Activated CD4-positive, alpha-beta T cell treated with anti-CD3 and anti-CD28 coated beads for 36 hours (primary cell): ENCODE measurements around the gene DENND1B. TPM values are rescaled to one million over a fixed set of nuclear protein-coding genes. Genes with fewer than 3 reads are reported as not detected.
"Not testable (repeated sequence)": the region's sequence is repeated elsewhere in the genome, so short reads cannot be mapped to it uniquely, and the experiment has no call there.

Experiments
- ATAC-seq: fragments of 200-7000 bp; cut with Tn5 transposase; one replicate; pipeline ENCODE4 v1.10.0; 2021; ENCODE audit warnings: mild to moderate bottlenecking, moderate library complexity
- CTCF ChIA-PET: fragments of 350-600 bp; sonication (Branson Sonifier 250); formaldehyde crosslinking; loops from one replicate; lab custom pipeline; 2021; ENCODE audit warnings: antibody characterized with exemption; lab: Charles Lee
- POLR2A ChIA-PET: fragments of 350-600 bp; sonication (Branson Sonifier 250); formaldehyde crosslinking; loops from one replicate; lab custom pipeline; 2021; ENCODE audit warnings: antibody characterized with exemption, inconsistent platforms; lab: Charles Lee
- DNase-seq: peaks from one replicate; pipeline ENCODE4 v3.0.0-alpha.2; 2020
- H3K27ac Mint-ChIP-seq: one replicate; pipeline ENCODE4 v1.8.0; 2021; ENCODE audit warnings: mixed read lengths
- H3K27me3 Mint-ChIP-seq: one replicate; pipeline ENCODE4 v1.8.0; 2021; ENCODE audit warnings: mixed read lengths
- H3K36me3 Mint-ChIP-seq: one replicate; pipeline ENCODE4 v1.8.0; 2021; ENCODE audit warnings: low read depth, mixed read lengths
- H3K4me1 Mint-ChIP-seq: one replicate; pipeline ENCODE4 v1.8.0; 2021; ENCODE audit warnings: mixed read lengths
- H3K4me3 Mint-ChIP-seq: one replicate; pipeline ENCODE4 v1.8.0; 2021; ENCODE audit warnings: mild to moderate bottlenecking, moderate library complexity, mixed read lengths
- H3K9me3 Mint-ChIP-seq: one replicate; pipeline ENCODE4 v1.8.0; 2021; ENCODE audit warnings: low read depth, mixed read lengths
- intact Hi-C, 2 experiments: fragments of 100-400 bp; cut with DNase I in 1 of 2; cut with micrococcal nuclease in 1 of 2; formaldehyde crosslinking; loops; one replicate each; pipeline versions ENCODE4 v1.14.2 to v1.15.1; 2022 to 2024; cut with DNase I, micrococcal nuclease
- total RNA-seq, 2 experiments: library from RNA; stranded (reverse); gene quantifications; one replicate each; pipeline ENCODE4 v1.2.3, GENCODE V29; 2021

Gene DENND1B
- total RNA-seq, 2 experiments from 2014 or later: 9.6 to 12.6 TPM

- Mint-ChIP-seq H3K27me3 (no peaks in the 10 kb centered on the region), H3K4me3 (no peak overlapping the region), H3K4me1 (no peaks in the 10 kb centered on the region), H3K9me3 (no peaks in the 10 kb centered on the region), H3K27ac (no peak overlapping the region), H3K36me3 (peaks cover 3% of the 10 kb centered on the region)
- CTCF ChIA-PET: no interaction called here
- intact Hi-C loops: no loop called here
- POLR2A ChIA-PET: no interaction called here
- ATAC-seq: no peak
- no peak for DNase-seq
Measured at GRCh38 chr1:197595304-197595904, 179.9 kb downstream of the DENND1B start.

DNA sequence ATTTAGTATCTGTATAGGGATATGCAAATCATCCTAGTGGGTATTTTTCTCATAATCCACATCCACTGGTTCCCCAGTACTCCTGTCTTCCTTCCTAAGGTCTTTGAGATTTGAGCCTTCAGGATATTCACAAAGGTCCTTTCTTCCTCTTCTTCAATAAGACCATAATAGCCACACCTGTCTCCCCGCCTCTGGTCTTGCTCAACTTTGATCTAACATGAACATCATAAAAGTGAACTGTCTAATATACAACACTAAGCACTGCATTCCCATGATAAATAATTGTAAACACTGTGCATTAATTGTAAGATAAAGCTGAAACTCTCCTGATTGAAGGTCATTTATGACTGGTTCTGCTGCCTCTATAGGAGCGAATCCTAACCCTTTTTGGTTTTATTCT lies 184.6 kb downstream of the DENND1B start:
- CTCF ChIA-PET: no interaction called here
- DNase-seq: no peak
- Mint-ChIP-seq H3K4me3 (no peak overlapping the region), H3K27me3 (no peaks in the 10 kb centered on the region), H3K4me1 (no peaks in the 10 kb centered on the region), H3K36me3 (peaks cover 3% of the 10 kb centered on the region), H3K9me3 (no peaks in the 10 kb centered on the region), H3K27ac (no peak overlapping the region)
- no peak for ATAC-seq
- intact Hi-C loops: no loop called here
- POLR2A ChIA-PET: no interaction called here

DNA sequence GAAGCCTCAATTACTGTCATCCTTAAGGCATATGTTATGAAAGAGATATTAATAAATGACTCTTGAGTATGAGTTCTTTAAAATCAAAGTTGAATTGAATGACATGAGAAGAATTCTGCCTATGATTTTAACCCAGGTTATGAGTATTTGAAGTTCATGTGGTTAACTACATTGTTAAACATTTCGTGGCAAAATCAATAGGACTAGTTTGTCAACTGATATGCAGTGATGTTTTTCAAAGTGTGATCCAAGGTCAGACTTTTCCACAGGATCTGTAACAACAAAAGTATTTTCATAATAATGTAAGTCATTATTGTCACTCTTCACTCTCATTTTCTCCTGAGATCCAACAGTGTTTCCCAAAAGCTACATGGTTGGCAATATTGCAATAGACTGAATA lies 189.5 kb downstream of the DENND1B start:
- Mint-ChIP-seq H3K36me3 (peaks cover 6% of the 10 kb centered on the region), H3K4me3 (no peak overlapping the region), H3K27ac (no peak overlapping the region), H3K9me3 (no peaks in the 10 kb centered on the region), H3K27me3 (no peaks in the 10 kb centered on the region), H3K4me1 (no peaks in the 10 kb centered on the region)
- ATAC-seq (no peak), DNase-seq (no peak)
- POLR2A ChIA-PET: no interaction called here
- intact Hi-C loops: no loop called here
- CTCF ChIA-PET: no interaction called here

- ChIA-PET CTCF (no interaction called here), POLR2A (no interaction called here)
- H3K4me1 Mint-ChIP-seq: no peaks in the 10 kb centered on the region
- intact Hi-C loops: no loop called here
- H3K4me3 Mint-ChIP-seq: no peak overlapping the region
- H3K27ac Mint-ChIP-seq: no peak overlapping the region
- DNase-seq: no peak
- ATAC-seq: no peak
- H3K9me3 Mint-ChIP-seq: peaks cover 7% of the 10 kb centered on the region
- peaks cover 53% of the 10 kb centered on the region for H3K36me3 Mint-ChIP-seq
- H3K27me3 Mint-ChIP-seq: no peaks in the 10 kb centered on the region
Measured at GRCh38 chr1:197577580-197577979, 197.7 kb downstream of the DENND1B start.

GRCh38 chr1:197575531-197575930 lies 199.7 kb downstream of the DENND1B start:
- DNase-seq, CTCF ChIA-PET, POLR2A ChIA-PET, intact Hi-C loops, H3K27ac Mint-ChIP-seq, H3K4me3 Mint-ChIP-seq, ATAC-seq, H3K4me1 Mint-ChIP-seq, H3K27me3 Mint-ChIP-seq, H3K9me3 Mint-ChIP-seq: not testable (repeated sequence)
- H3K36me3 Mint-ChIP-seq: peaks cover 59% of the 10 kb centered on the region

- POLR2A ChIA-PET: interaction anchor here (0.6 kb wide), 1 partner anchor 21 kb away, joined by 7 read pairs; no protein-coding TSS in a partner anchor
- CTCF ChIA-PET: interaction anchor here (1.0 kb wide), 1 partner anchor 344 kb away, joined by 3 read pairs; no protein-coding TSS in a partner anchor
Measured at GRCh38 chr1:197572169-197572568, 203.1 kb downstream of the DENND1B start.

DNA sequence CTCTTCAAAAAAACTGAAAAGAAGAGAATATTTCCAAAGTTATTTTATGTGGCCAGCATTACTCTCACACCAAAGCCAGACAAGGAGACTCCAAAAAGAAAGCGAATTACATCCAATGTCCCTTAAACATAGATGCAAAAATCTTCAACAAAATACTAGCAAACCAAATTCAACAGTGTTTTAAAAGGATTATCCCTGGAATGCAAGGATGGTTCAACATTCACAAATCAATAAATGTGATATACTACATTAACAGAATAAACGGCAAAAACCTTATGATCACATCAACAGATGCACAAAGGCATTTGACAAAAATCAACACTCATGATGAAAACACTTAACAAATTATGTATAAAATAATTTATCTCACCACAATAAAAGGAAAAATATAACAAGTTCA lies 207.8 kb downstream of the DENND1B start:
- peaks cover 50% of the 10 kb centered on the region for H3K36me3 Mint-ChIP-seq
- H3K9me3 Mint-ChIP-seq: peaks cover 17% of the 10 kb centered on the region
- intact Hi-C loops: no loop called here
- ChIA-PET CTCF (no interaction called here), POLR2A (no interaction called here)
- no peak overlapping the region for H3K27ac Mint-ChIP-seq
- H3K4me1 Mint-ChIP-seq: no peaks in the 10 kb centered on the region
- H3K4me3 Mint-ChIP-seq: no peak overlapping the region
- ATAC-seq (no peak), DNase-seq (no peak)
- no peaks in the 10 kb centered on the region for H3K27me3 Mint-ChIP-seq

More at GRCh38 chr1:197572169-197572568, 203.1 kb downstream of the DENND1B start:
- H3K27me3 Mint-ChIP-seq: no peaks in the 10 kb centered on the region
- DNase-seq (no peak), ATAC-seq (no peak)
- H3K9me3 Mint-ChIP-seq: peaks cover 20% of the 10 kb centered on the region
- no peak overlapping the region for H3K27ac Mint-ChIP-seq
- intact Hi-C loops: no loop called here
- no peak overlapping the region for H3K4me3 Mint-ChIP-seq
- peaks cover 71% of the 10 kb centered on the region for H3K36me3 Mint-ChIP-seq
- no peaks in the 10 kb centered on the region for H3K4me1 Mint-ChIP-seq

- DNase-seq (no peak), ATAC-seq (no peak)
- Mint-ChIP-seq H3K36me3 (peaks cover 6% of the 10 kb centered on the region), H3K4me1 (no peaks in the 10 kb centered on the region), H3K4me3 (no peak overlapping the region), H3K27ac (no peak overlapping the region), H3K27me3 (no peaks in the 10 kb centered on the region), H3K9me3 (no peaks in the 10 kb centered on the region)
- ChIA-PET CTCF (no interaction called here), POLR2A (no interaction called here)
- intact Hi-C loops: no loop called here
Measured at GRCh38 chr1:197561041-197561440, 214.2 kb downstream of the DENND1B start.

DNA sequence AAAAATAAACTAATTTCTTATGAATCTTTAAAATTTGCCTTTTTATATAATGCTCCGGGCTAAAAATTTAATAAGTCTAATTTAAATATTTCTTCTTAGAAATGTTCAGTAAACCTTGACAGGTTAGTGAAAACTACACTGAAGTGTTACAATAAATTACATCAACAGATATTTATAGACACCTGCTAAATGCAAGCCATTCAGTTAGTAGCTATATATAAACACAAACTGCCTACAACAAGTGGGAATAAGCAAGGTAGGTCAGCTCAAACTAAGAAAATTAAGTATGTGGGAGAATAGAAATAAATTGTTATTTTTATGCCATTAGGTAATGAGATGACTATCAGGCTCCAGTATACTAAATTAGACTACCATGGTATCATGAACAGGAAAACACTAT lies 215.6 kb downstream of the DENND1B start:
- Mint-ChIP-seq H3K36me3 (peaks cover 4% of the 10 kb centered on the region), H3K27ac (no peak overlapping the region), H3K4me3 (no peak overlapping the region), H3K27me3 (no peaks in the 10 kb centered on the region), H3K4me1 (peaks cover 3% of the 10 kb centered on the region), H3K9me3 (no peaks in the 10 kb centered on the region)
- intact Hi-C loops: no loop called here
- no peak for DNase-seq
- ChIA-PET POLR2A (no interaction called here), CTCF (no interaction called here)
- no peak for ATAC-seq

- H3K27ac Mint-ChIP-seq: no peak overlapping the region
- H3K4me3 Mint-ChIP-seq: no peak overlapping the region
- peaks cover 3% of the 10 kb centered on the region for H3K4me1 Mint-ChIP-seq
- no peak for DNase-seq
- no peaks in the 10 kb centered on the region for H3K9me3 Mint-ChIP-seq
- ChIA-PET CTCF (no interaction called here), POLR2A (no interaction called here)
- no peaks in the 10 kb centered on the region for H3K27me3 Mint-ChIP-seq
- no peak for ATAC-seq
- intact Hi-C loops: no loop called here
- peaks cover 4% of the 10 kb centered on the region for H3K36me3 Mint-ChIP-seq
Measured at GRCh38 chr1:197559244-197559643, 216.0 kb downstream of the DENND1B start.

DNA sequence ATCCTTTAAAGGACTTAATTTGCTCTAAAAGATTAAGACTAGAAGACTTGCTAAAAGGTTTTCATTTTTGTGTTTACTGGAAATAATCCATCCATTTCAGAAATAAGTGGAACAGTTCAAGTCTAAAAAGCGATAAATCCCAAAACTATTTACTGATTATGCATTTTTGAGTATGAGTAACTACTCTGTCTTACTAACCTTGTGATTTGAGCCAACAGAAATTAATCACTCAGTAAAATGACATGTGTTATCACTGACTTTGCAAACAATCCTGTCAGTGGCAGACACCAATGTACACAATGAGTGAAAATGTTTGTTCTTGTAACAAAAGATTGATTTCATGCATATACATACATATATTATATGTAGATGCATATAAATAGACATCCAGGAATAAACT lies 218.0 kb downstream of the DENND1B start:
- H3K4me3 Mint-ChIP-seq: no peak overlapping the region
- ChIA-PET CTCF (interaction anchor here (2.3 kb wide), 1 partner anchor 37 kb away, joined by 7 read pairs; no protein-coding TSS in a partner anchor), POLR2A (no interaction called here)
- no peaks in the 10 kb centered on the region for H3K9me3 Mint-ChIP-seq
- H3K36me3 Mint-ChIP-seq: no peaks in the 10 kb centered on the region
- no peak for DNase-seq
- ATAC-seq: no peak
- H3K4me1 Mint-ChIP-seq: peaks cover 3% of the 10 kb centered on the region
- intact Hi-C loops: no loop called here
- H3K27me3 Mint-ChIP-seq: no peaks in the 10 kb centered on the region
- no peak overlapping the region for H3K27ac Mint-ChIP-seq

DNA sequence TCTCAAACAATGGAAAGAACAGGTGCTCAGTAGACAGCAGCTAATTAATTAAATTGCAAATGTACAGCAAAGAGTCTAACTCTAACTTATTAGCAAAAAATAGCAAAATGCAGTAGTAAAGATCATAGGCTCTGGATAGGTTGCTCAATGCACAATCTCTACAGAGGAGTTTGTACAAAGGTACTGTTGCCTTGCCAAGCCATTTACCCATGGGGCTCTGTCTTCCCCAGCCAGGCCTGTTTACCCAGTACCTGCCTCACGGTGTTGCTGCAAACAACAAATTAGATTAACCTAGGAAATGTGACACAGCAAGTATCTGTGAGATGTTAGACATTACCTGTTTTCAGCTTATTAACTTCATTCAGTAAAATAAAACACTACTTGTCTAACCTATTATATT lies 222.0 kb downstream of the DENND1B start:
- intact Hi-C loops: no loop called here
- ATAC-seq: no peak
- Mint-ChIP-seq H3K9me3 (no peaks in the 10 kb centered on the region), H3K4me3 (no peak overlapping the region), H3K27me3 (no peaks in the 10 kb centered on the region), H3K4me1 (peaks cover 3% of the 10 kb centered on the region), H3K27ac (no peak overlapping the region), H3K36me3 (no peaks in the 10 kb centered on the region)
- no peak for DNase-seq
- CTCF ChIA-PET: no interaction called here
- POLR2A ChIA-PET: no interaction called here
